ENCODE results near the gene METTL9.
"Not testable (repeated sequence)": the region's sequence is repeated elsewhere in the genome, so short reads cannot be mapped to it uniquely, and the experiment has no call there.

Gene METTL9

GRCh38 chr16:21667575-21667974 lies 68.2 kb downstream of the METTL9 start:
- Histone ChIP-seq H2BK15ac (replicated peaks; ENCODE audit: low read depth) (no peak overlapping the region), H4K8ac (ENCODE audit: low read depth, low read length) (no peak overlapping the region), H3K79me1 (ENCODE audit: low read length) (no peaks in the 10 kb centered on the region), H3K79me2 (ENCODE audit: control insufficient read depth, insufficient read depth, low read length) (no peaks in the 10 kb centered on the region), H3K27me3 (ENCODE audit: insufficient read depth, low read length, poor library complexity) (no peaks in the 10 kb centered on the region), H3K4ac (ENCODE audit: low read depth, low read length) (no peak overlapping the region), H3K56ac (ENCODE audit: low read length) (no peak overlapping the region), H3K23ac (ENCODE audit: low read length) (no peak overlapping the region), H2BK120ac (ENCODE audit: low read depth, low read length) (no peak overlapping the region), H2BK5ac (ENCODE audit: low read length) (no peak overlapping the region), H3K4me2 (ENCODE audit: low read length) (no peak overlapping the region), H3K4me1 (ENCODE audit: control insufficient read depth, low read depth, low read length) (no peaks in the 10 kb centered on the region), H3K4me3 (ENCODE audit: low read length) (no peak overlapping the region), H3K9ac (ENCODE audit: low read length) (no peak overlapping the region), H3K27ac (ENCODE audit: low read depth, low read length) (no peak overlapping the region), H4K5ac (ENCODE audit: low read length) (no peak overlapping the region), H3K36me3 (ENCODE audit: control insufficient read depth, insufficient read depth, low read length) (no peaks in the 10 kb centered on the region), H3K18ac (ENCODE audit: low read length) (no peak overlapping the region), H2AK5ac (ENCODE audit: low read length) (no peak overlapping the region)
- no CpG with 5 or more reads among the region's 3 CpGs for WGBS (ENCODE audit: extremely low coverage, insufficient coverage, low lambda C conversion rate)
- DNase-seq = no peak

GRCh38 chr16:21673469-21673868 lies 74.1 kb downstream of the METTL9 start:
- Histone ChIP-seq H3K27me3 (ENCODE audit: insufficient read depth, low read length, poor library complexity) (no peaks in the 10 kb centered on the region), H3K79me1 (ENCODE audit: low read length) (no peaks in the 10 kb centered on the region), H4K5ac (ENCODE audit: low read length) (no peak overlapping the region), H3K36me3 (ENCODE audit: control insufficient read depth, insufficient read depth, low read length) (no peaks in the 10 kb centered on the region), H3K4me2 (ENCODE audit: low read length) (no peak overlapping the region), H3K4me1 (ENCODE audit: control insufficient read depth, low read depth, low read length) (no peaks in the 10 kb centered on the region), H3K27ac (ENCODE audit: low read depth, low read length) (no peak overlapping the region), H3K56ac (ENCODE audit: low read length) (no peak overlapping the region), H2AK5ac (ENCODE audit: low read length) (no peak overlapping the region), H3K18ac (ENCODE audit: low read length) (no peak overlapping the region), H2BK5ac (ENCODE audit: low read length) (no peak overlapping the region), H3K4ac (ENCODE audit: low read depth, low read length) (no peak overlapping the region), H2BK15ac (replicated peaks; ENCODE audit: low read depth) (no peak overlapping the region), H4K8ac (ENCODE audit: low read depth, low read length) (no peak overlapping the region), H3K9ac (ENCODE audit: low read length) (no peak overlapping the region), H3K79me2 (ENCODE audit: control insufficient read depth, insufficient read depth, low read length) (no peaks in the 10 kb centered on the region), H3K23ac (ENCODE audit: low read length) (no peak overlapping the region), H2BK120ac (ENCODE audit: low read depth, low read length) (no peak overlapping the region), H3K4me3 (ENCODE audit: low read length) (no peak overlapping the region)
- WGBS (ENCODE audit: extremely low coverage, insufficient coverage, low lambda C conversion rate) = no CpG with 5 or more reads among the region's 3 CpGs
- DNase-seq = no peak

GRCh38 chr16:21674456-21674855 lies 75.1 kb downstream of the METTL9 start:
- DNase-seq; H3K23ac ChIP-seq (ENCODE audit: low read length); H3K9ac ChIP-seq (ENCODE audit: low read length); H2BK15ac ChIP-seq (replicated peaks; ENCODE audit: low read depth); H4K5ac ChIP-seq (ENCODE audit: low read length); H3K79me1 ChIP-seq (ENCODE audit: low read length); H3K4me1 ChIP-seq (ENCODE audit: control insufficient read depth, low read depth, low read length); H2AK5ac ChIP-seq (ENCODE audit: low read length); H3K4me2 ChIP-seq (ENCODE audit: low read length); H2BK120ac ChIP-seq (ENCODE audit: low read depth, low read length); H3K4ac ChIP-seq (ENCODE audit: low read depth, low read length); H3K79me2 ChIP-seq (ENCODE audit: control insufficient read depth, insufficient read depth, low read length); H3K18ac ChIP-seq (ENCODE audit: low read length); H3K27me3 ChIP-seq (ENCODE audit: insufficient read depth, low read length, poor library complexity); H3K27ac ChIP-seq (ENCODE audit: low read depth, low read length); H3K4me3 ChIP-seq (ENCODE audit: low read length); H2BK5ac ChIP-seq (ENCODE audit: low read length); H4K8ac ChIP-seq (ENCODE audit: low read depth, low read length); H3K56ac ChIP-seq (ENCODE audit: low read length); H3K36me3 ChIP-seq (ENCODE audit: control insufficient read depth, insufficient read depth, low read length): not testable (repeated sequence)
- no CpG with 5 or more reads among the region's 4 CpGs for WGBS (ENCODE audit: extremely low coverage, insufficient coverage, low lambda C conversion rate)

- H3K9ac ChIP-seq (ENCODE audit: low read length); H3K79me1 ChIP-seq (ENCODE audit: low read length); H3K4me2 ChIP-seq (ENCODE audit: low read length); H3K4me3 ChIP-seq (ENCODE audit: low read length); H3K18ac ChIP-seq (ENCODE audit: low read length); H3K4ac ChIP-seq (ENCODE audit: low read depth, low read length); H4K5ac ChIP-seq (ENCODE audit: low read length); H4K8ac ChIP-seq (ENCODE audit: low read depth, low read length); H3K79me2 ChIP-seq (ENCODE audit: control insufficient read depth, insufficient read depth, low read length); H3K36me3 ChIP-seq (ENCODE audit: control insufficient read depth, insufficient read depth, low read length); H3K27me3 ChIP-seq (ENCODE audit: insufficient read depth, low read length, poor library complexity); H2BK15ac ChIP-seq (replicated peaks; ENCODE audit: low read depth); H2BK5ac ChIP-seq (ENCODE audit: low read length); DNase-seq; H3K4me1 ChIP-seq (ENCODE audit: control insufficient read depth, low read depth, low read length); H2AK5ac ChIP-seq (ENCODE audit: low read length); H3K56ac ChIP-seq (ENCODE audit: low read length); H2BK120ac ChIP-seq (ENCODE audit: low read depth, low read length); H3K23ac ChIP-seq (ENCODE audit: low read length); H3K27ac ChIP-seq (ENCODE audit: low read depth, low read length): not testable (repeated sequence)
- WGBS (ENCODE audit: extremely low coverage, insufficient coverage, low lambda C conversion rate) = no CpG with 5 or more reads among the region's 5 CpGs
These were observed 81.3 kb downstream of the METTL9 start for GRCh38 chr16:21680714-21681113.

GRCh38 chr16:21683184-21683583 lies 83.8 kb downstream of the METTL9 start:
- Histone ChIP-seq H3K23ac (ENCODE audit: low read length) (no peak overlapping the region), H3K4me1 (ENCODE audit: control insufficient read depth, low read depth, low read length) (no peaks in the 10 kb centered on the region), H3K36me3 (ENCODE audit: control insufficient read depth, insufficient read depth, low read length) (no peaks in the 10 kb centered on the region), H2AK5ac (ENCODE audit: low read length) (no peak overlapping the region), H2BK5ac (ENCODE audit: low read length) (no peak overlapping the region), H3K27me3 (ENCODE audit: insufficient read depth, low read length, poor library complexity) (no peaks in the 10 kb centered on the region), H3K4ac (ENCODE audit: low read depth, low read length) (no peak overlapping the region), H2BK15ac (replicated peaks; ENCODE audit: low read depth) (no peak overlapping the region), H4K5ac (ENCODE audit: low read length) (no peak overlapping the region), H3K27ac (ENCODE audit: low read depth, low read length) (no peak overlapping the region), H2BK120ac (ENCODE audit: low read depth, low read length) (no peak overlapping the region), H3K9ac (ENCODE audit: low read length) (no peak overlapping the region), H3K79me2 (ENCODE audit: control insufficient read depth, insufficient read depth, low read length) (no peaks in the 10 kb centered on the region), H3K4me3 (ENCODE audit: low read length) (no peak overlapping the region), H4K8ac (ENCODE audit: low read depth, low read length) (no peak overlapping the region), H3K79me1 (ENCODE audit: low read length) (no peaks in the 10 kb centered on the region), H3K18ac (ENCODE audit: low read length) (no peak overlapping the region), H3K56ac (ENCODE audit: low read length) (no peak overlapping the region), H3K4me2 (ENCODE audit: low read length) (no peak overlapping the region)
- no peak for DNase-seq
- no CpG with 5 or more reads among the region's 3 CpGs for WGBS (ENCODE audit: extremely low coverage, insufficient coverage, low lambda C conversion rate)

- no peaks in the 10 kb centered on the region for H3K36me3 ChIP-seq (ENCODE audit: control insufficient read depth, insufficient read depth, low read length)
- no CpG with 5 or more reads among the region's 6 CpGs for WGBS (ENCODE audit: extremely low coverage, insufficient coverage, low lambda C conversion rate)
- peak; percentile 43 for DNase-seq
These were observed 84.8 kb downstream of the METTL9 start for GRCh38 chr16:21684199-21684598.

More at GRCh38 chr16:21684199-21684598, 84.8 kb downstream of the METTL9 start:
- no peaks in the 10 kb centered on the region for H3K79me2 ChIP-seq (ENCODE audit: control insufficient read depth, insufficient read depth, low read length)
- no peak overlapping the region for H3K4me2 ChIP-seq (ENCODE audit: low read length)
- no peak overlapping the region for H3K23ac ChIP-seq (ENCODE audit: low read length)
- no peak overlapping the region for H4K5ac ChIP-seq (ENCODE audit: low read length)
- H4K8ac ChIP-seq (ENCODE audit: low read depth, low read length) = no peak overlapping the region
- H2AK5ac ChIP-seq (ENCODE audit: low read length) = no peak overlapping the region
- H2BK120ac ChIP-seq (ENCODE audit: low read depth, low read length) = no peak overlapping the region
- H3K4me1 ChIP-seq (ENCODE audit: control insufficient read depth, low read depth, low read length) = no peaks in the 10 kb centered on the region
- no peak overlapping the region for H3K56ac ChIP-seq (ENCODE audit: low read length)
- H2BK15ac ChIP-seq (replicated peaks; ENCODE audit: low read depth) = no peak overlapping the region
- no peak overlapping the region for H3K4ac ChIP-seq (ENCODE audit: low read depth, low read length)
- H3K27me3 ChIP-seq (ENCODE audit: insufficient read depth, low read length, poor library complexity) = no peaks in the 10 kb centered on the region
- H3K9ac ChIP-seq (ENCODE audit: low read length) = no peak overlapping the region
- no peaks in the 10 kb centered on the region for H3K79me1 ChIP-seq (ENCODE audit: low read length)
- no peak overlapping the region for H2BK5ac ChIP-seq (ENCODE audit: low read length)
- no peak overlapping the region for H3K18ac ChIP-seq (ENCODE audit: low read length)
- no peak overlapping the region for H3K27ac ChIP-seq (ENCODE audit: low read depth, low read length)
- H3K4me3 ChIP-seq (ENCODE audit: low read length) = no peak overlapping the region

Measured in mesendoderm (in vitro differentiated cells).